Uterus (tissue), 2 donors: ENCODE measurements around the gene SIX6.

Experiments
- POLR2A ChIP-seq, 2 donors: fragments of 450-650 bp; IDR thresholded peaks; one replicate each; pipeline ENCODE4 v1.6.1; 2016; ENCODE audit warnings: antibody characterized with exemption in 2 of 2, mild to moderate bottlenecking in 1 of 2, moderate library complexity in 1 of 2
- TF ChIP-seq, protein P1 (sequence below), 4 experiments: fragments of 200-600 bp in 2 of 4; fragments of 450-650 bp in 2 of 4; sonication (generic) in 2 of 4; IDR thresholded peaks; one replicate each; pipeline ENCODE4 v1.5.1; 2016 to 2019; ENCODE audit warnings: antibody characterized with exemption in 4 of 4, mild to moderate bottlenecking in 2 of 4, moderate library complexity in 1 of 4

DNA sequence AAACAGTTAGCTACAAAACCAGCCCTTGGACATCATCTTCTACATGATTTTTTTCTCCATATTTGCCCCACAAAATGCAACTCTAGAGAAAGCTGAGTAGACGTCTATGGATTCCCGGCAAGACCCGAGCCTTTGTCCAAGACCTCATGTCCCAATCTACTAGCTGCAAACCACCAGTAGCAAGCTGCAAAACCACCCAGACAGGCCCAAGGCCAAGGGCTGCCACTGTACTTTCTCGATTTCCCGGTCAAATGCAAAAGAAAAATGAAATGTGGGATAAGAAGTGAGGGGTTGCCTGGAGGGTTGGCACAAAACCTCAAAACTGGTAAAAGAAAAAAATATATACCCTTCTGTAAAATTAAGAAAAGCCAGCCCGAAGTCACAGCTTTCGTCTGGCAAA is 2.9 kb upstream of the SIX6 start:
- TF ChIP-seq, protein P1, sequence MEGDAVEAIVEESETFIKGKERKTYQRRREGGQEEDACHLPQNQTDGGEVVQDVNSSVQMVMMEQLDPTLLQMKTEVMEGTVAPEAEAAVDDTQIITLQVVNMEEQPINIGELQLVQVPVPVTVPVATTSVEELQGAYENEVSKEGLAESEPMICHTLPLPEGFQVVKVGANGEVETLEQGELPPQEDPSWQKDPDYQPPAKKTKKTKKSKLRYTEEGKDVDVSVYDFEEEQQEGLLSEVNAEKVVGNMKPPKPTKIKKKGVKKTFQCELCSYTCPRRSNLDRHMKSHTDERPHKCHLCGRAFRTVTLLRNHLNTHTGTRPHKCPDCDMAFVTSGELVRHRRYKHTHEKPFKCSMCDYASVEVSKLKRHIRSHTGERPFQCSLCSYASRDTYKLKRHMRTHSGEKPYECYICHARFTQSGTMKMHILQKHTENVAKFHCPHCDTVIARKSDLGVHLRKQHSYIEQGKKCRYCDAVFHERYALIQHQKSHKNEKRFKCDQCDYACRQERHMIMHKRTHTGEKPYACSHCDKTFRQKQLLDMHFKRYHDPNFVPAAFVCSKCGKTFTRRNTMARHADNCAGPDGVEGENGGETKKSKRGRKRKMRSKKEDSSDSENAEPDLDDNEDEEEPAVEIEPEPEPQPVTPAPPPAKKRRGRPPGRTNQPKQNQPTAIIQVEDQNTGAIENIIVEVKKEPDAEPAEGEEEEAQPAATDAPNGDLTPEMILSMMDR (IDR thresholded peaks at IDR 0.05), result no peak
- no peak for TF ChIP-seq POLR2A (IDR thresholded peaks at IDR 0.05)
